Right lobe of liver (tissue), 6 donors: ENCODE results near the gene MCM10. TPM values are rescaled to one million over a fixed set of nuclear protein-coding genes. Genes with fewer than 3 reads are reported as not detected.
A peak's percentile ranks its signal among the peaks of the same experiment; 100 is the strongest.

ENCODE experiments used
- ATAC-seq, 4 donors: fragments of 200-7000 bp; cut with Tn5 transposase; one replicate each; pipeline ENCODE4 v1.9.1; 2020; ENCODE audit warnings: mild to moderate bottlenecking in 4 of 4, moderate library complexity in 4 of 4
- DNase-seq, 3 donors: peaks; one replicate each; pipeline ENCODE4 v3.0.0-alpha.2; 2020
- H3K27ac ChIP-seq, 3 donors: fragments of 200-600 bp; one replicate each; pipeline ENCODE4 v1.8.0; 2022
- H3K27me3 ChIP-seq, 2 donors: fragments of 200-600 bp; one replicate each; pipeline ENCODE4 v1.8.0; 2022
- H3K36me3 ChIP-seq, 4 donors: fragments of 200-600 bp; sonication (generic) in 1 of 4; one replicate each; pipeline versions ENCODE4 v1.5.1 to v1.8.0; 2017 to 2022; ENCODE audit warnings: control low read depth in 1 of 4
- H3K4me1 ChIP-seq, 4 donors: fragments of 200-600 bp; sonication (generic) in 1 of 4; one replicate each; pipeline versions ENCODE4 v1.5.1 to v1.8.0; 2017 to 2022; ENCODE audit warnings: control low read depth in 1 of 4
- H3K4me3 ChIP-seq, 3 donors: fragments of 200-600 bp; one replicate each; pipeline ENCODE4 v1.8.0; 2022
- H3K9me3 ChIP-seq, 4 donors: fragments of 200-600 bp; sonication (generic) in 1 of 4; one replicate each; pipeline versions ENCODE4 v1.5.1 to v1.8.0; 2017 to 2022; ENCODE audit warnings: control low read depth in 1 of 4
- POLR2A ChIP-seq: fragments of 450-650 bp; IDR thresholded peaks from one replicate; pipeline ENCODE4 v1.6.1; 2017; ENCODE audit warnings: antibody characterized with exemption, mild to moderate bottlenecking
- WGBS: methylation state at CpG from one replicate; pipeline ENCODE4 v1.1.6; 2018; ENCODE audit warnings: low coverage, low lambda C conversion rate; ENCODE audit not compliant: insufficient coverage; ENCODE audit errors: missing lambda C conversion rate; 5-methylcytosine and 5-hydroxymethylcytosine counted together
- intact Hi-C, 2 donors: fragments of 100-400 bp; cut with DNase I; formaldehyde crosslinking; loops; one replicate each; pipeline versions ENCODE4 v1.11.2 to v1.14.1; 2022
- total RNA-seq, 6 experiments: library from RNA; depleted of rRNA in 2 of 6; stranded (reverse); fragments of >200 nt in 2 of 6; fragmentation: NEBNext Ultra II Directional in 3 of 6; extraction: Animal tissue kit (Norgen Biotek cat#: 25700) in 3 of 6; gene quantifications; one replicate each; pipeline versions ENCODE4 v1.1.0 to v1.2.4, GENCODE V29; 2016 to 2023
- TF ChIP-seq, protein P1 (sequence below), 4 donors: fragments of 200-600 bp in 3 of 4; fragments of 450-650 bp in 1 of 4; IDR thresholded peaks; one replicate each; pipeline versions ENCODE4 v1.5.1 to v1.8.0; 2016 to 2022; ENCODE audit warnings: antibody characterized with exemption in 4 of 4, mild to moderate bottlenecking in 2 of 4
- donor health status: DM: no; HTN: yes; CAD: no.
- donor health status: DM: no; HTN: no; CAD: no.
- donor health status: DM: no; HTN: no; CAD: no.
- donor health status: DM: no; HTN: yes; CAD: no.
- donor health status: DM: no; HTN: yes; CAD: no.

Gene MCM10
- total RNA-seq, 6 experiments from 2014 or later = 0.05 to 6.4 (median 0.64) TPM; not detected in 1

- 100% methylated on average over 3 of the region's 4 CpGs for WGBS
- Histone ChIP-seq H3K9me3 (no peaks in the 10 kb centered on the region), H3K4me3 (no peak overlapping the region), H3K27me3 (no peaks in the 10 kb centered on the region), H3K4me1 (no peaks in the 10 kb centered on the region), H3K27ac (no peak overlapping the region), H3K36me3 (no peaks in the 10 kb centered on the region)
- TF ChIP-seq, protein P1, sequence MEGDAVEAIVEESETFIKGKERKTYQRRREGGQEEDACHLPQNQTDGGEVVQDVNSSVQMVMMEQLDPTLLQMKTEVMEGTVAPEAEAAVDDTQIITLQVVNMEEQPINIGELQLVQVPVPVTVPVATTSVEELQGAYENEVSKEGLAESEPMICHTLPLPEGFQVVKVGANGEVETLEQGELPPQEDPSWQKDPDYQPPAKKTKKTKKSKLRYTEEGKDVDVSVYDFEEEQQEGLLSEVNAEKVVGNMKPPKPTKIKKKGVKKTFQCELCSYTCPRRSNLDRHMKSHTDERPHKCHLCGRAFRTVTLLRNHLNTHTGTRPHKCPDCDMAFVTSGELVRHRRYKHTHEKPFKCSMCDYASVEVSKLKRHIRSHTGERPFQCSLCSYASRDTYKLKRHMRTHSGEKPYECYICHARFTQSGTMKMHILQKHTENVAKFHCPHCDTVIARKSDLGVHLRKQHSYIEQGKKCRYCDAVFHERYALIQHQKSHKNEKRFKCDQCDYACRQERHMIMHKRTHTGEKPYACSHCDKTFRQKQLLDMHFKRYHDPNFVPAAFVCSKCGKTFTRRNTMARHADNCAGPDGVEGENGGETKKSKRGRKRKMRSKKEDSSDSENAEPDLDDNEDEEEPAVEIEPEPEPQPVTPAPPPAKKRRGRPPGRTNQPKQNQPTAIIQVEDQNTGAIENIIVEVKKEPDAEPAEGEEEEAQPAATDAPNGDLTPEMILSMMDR (IDR thresholded peaks at IDR 0.05) = no peak
- no peak for TF ChIP-seq POLR2A
- DNase-seq = no peak
- intact Hi-C loops = no loop called here
- no peak for ATAC-seq
Measured at GRCh38 chr10:13218878-13219277, 57.5 kb downstream of the MCM10 start.

GRCh38 chr10:13219685-13220670, 58.6 kb downstream of the MCM10 start:
- no peaks in the 10 kb centered on the region for H3K4me1 ChIP-seq
- no peak for TF ChIP-seq POLR2A
- TF ChIP-seq, protein P1 (IDR thresholded peaks at IDR 0.05) = peak in 3 of 4 donors; percentile 35 to 38 (median 38)
- no peaks in the 10 kb centered on the region for H3K27me3 ChIP-seq
- H3K4me3 ChIP-seq = no peak overlapping the region
- peak in 2 of 3 donors; percentile 49 to 68 for DNase-seq
- no peaks in the 10 kb centered on the region for H3K9me3 ChIP-seq
- intact Hi-C loops = no loop called here
- 54% methylated on average over 9 of the region's 12 CpGs for WGBS
- H3K27ac ChIP-seq = no peak overlapping the region
- ATAC-seq = peak; percentile 81 to 95 (median 88)
- H3K36me3 ChIP-seq = no peaks in the 10 kb centered on the region

- Histone ChIP-seq H3K36me3 (no peaks in the 10 kb centered on the region), H3K27ac (no peak overlapping the region), H3K9me3 (no peaks in the 10 kb centered on the region), H3K4me1 (no peaks in the 10 kb centered on the region), H3K4me3 (no peak overlapping the region), H3K27me3 (no peaks in the 10 kb centered on the region)
- TF ChIP-seq POLR2A = no peak
- TF ChIP-seq, protein P1 (IDR thresholded peaks at IDR 0.05) = no peak
- 89% methylated on average over 6 of the region's 8 CpGs for WGBS
- intact Hi-C loops = no loop called here
- no peak for DNase-seq
- ATAC-seq = no peak
Measured at GRCh38 chr10:13221572-13221971, 60.2 kb downstream of the MCM10 start.

- 83% methylated on average over 2 of the region's 6 CpGs for WGBS
- intact Hi-C loops = no loop called here
- ATAC-seq (no peak), DNase-seq (peak in 1 of 3 donors; percentile 18)
- no peak overlapping the region for H3K27ac ChIP-seq
- no peaks in the 10 kb centered on the region for H3K4me1 ChIP-seq
- H3K27me3 ChIP-seq = no peaks in the 10 kb centered on the region
- no peaks in the 10 kb centered on the region for H3K36me3 ChIP-seq
- no peaks in the 10 kb centered on the region for H3K9me3 ChIP-seq
- no peak overlapping the region for H3K4me3 ChIP-seq
- TF ChIP-seq, protein P1 (IDR thresholded peaks at IDR 0.05) = no peak
- TF ChIP-seq POLR2A = no peak
Measured at GRCh38 chr10:13222151-13222550, 60.8 kb downstream of the MCM10 start.
